AML-193 (cell line): ENCODE data around the gene SLC37A1.

Experiments used
- DNase-seq, 2 experiments: peaks; one replicate each; lab custom pipeline; 2025; lab: John Stamatoyannopoulos, UW

The SLC37A1 gene

GRCh38 chr21:42562816-42563215 is 49.2 kb downstream of the SLC37A1 start:
- no peak for DNase-seq

- DNase-seq, result no peak
Measured at GRCh38 chr21:42563261-42563660, 49.6 kb downstream of the SLC37A1 start.

DNA sequence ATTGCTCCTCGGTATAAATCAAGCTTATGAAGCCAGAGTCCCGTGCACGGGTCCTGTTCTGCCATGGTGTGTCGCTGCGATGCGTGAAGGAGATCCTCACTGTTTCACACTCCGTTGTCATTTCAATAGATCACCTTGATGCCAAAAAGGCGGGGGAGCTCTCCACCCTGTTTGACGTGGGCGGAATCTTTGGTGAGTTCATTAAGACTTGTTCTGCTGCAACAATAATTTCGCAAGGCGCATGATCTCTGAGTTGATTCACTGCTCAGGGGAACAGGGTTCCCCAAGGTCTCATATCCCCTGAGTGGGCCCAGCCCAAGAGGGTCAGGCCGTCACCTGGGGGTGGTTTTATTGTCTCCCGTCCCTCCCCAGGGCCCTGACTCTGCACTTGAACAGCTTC is 50.0 kb downstream of the SLC37A1 start:
- no peak for DNase-seq

DNA sequence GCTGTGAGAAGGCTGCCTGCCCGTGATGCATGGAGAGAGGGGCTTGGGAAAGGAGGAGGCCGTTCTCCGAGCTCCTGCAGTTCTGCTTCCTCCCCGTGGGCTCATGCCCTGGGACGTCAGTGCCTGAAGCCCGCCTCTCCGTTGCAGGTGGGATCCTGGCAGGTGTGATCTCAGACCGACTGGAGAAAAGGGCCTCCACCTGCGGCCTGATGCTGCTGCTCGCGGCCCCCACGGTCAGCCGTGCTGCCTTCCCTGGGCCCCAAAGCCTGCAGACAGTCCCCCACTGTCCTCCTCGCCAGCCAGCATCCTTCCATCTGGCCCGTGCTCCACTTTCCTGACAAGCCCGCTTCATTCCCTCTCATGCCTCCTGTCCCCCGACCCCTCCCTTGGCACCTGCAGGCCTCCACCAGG is 50.9 kb downstream of the SLC37A1 start:
- no peak for DNase-seq

DNA sequence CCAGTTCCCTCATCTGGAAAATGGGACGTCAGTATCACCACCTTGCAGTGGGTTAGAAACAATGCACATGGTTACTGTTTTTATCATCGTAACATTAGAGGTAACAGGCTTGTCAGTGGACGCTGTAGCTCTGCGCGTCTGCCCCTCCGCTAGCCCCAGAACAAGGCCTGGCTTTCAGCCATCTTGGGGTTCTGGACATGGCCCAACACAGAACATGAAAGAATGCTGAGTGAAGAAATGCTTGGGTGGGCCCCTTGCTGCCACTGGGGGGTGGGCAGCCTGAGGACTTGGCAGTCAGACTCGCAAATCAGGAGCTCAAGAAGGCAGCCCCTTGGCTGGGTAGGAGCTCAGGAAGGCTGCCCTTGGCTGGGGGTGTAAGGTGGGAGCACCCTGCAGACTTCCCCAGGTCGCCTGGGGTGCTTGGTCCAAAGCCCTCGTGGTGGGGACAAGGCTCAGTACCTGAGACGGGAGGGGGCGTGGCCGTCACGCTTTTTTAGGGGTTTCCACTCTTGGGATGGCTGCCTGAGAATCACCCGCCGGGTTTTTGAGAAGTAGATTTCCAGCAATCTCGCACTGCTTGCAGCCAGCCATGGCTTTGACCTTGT is 51.7 kb downstream of the SLC37A1 start:
- DNase-seq, result no peak

GRCh38 chr21:42565886-42566523 is 52.4 kb downstream of the SLC37A1 start:
- DNase-seq, result no peak

DNA sequence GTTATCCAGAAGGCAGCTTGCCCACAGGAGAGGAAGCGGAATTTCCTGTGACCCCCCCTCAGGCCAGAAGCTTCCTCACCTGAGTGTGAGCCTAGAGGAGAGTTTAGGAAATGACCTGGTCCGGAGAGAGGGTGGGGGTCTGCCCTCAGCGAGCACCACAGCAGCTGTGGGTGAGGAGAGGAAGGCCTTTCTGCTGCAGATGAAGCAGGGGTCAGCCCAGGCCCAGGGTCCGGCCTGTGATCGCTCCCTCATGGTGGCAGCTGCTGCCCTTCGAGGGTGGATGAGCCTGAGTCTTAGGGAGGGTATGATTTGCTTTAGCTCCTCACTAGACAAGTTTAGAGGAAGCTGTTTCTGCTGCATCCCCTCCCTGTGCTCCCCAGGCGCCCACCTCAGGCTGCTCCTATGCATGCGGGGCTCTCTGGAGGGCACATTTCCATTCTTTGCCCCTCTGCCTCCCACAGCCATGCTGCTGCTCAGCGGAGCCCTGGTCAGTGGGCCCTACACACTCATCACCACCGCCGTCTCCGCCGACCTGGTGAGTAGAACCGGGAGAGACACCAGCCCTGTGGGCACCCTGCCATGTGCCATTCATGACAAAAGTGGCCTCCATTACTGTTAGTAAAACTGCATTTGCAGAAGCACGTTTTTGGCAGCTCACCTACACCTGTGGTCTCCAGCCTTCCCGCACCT is 53.0 kb downstream of the SLC37A1 start:
- DNase-seq, result no peak

GRCh38 chr21:42567214-42567555 is 53.5 kb downstream of the SLC37A1 start:
- no peak for DNase-seq

DNA sequence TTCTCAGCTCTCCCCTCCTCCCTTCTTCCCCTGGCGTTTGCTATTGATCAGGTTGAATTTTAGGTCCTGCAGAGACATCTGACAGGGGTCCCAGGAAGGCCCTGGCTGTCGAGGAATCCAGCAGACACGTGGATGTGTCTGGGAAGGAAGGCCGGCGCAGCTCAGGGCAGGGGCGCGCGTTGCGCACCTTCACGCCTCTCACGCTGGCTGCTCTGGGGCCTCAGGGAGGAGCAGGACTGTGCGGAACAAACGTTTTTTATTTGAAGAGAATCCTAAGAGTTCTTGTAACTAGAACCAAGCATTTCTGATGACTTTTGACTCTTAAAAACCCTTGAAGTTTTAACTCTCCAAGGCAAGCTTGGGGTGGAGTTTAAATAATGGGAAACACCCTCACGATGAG is 54.2 kb downstream of the SLC37A1 start:
- no peak for DNase-seq

- no peak for DNase-seq
Measured at GRCh38 chr21:42568376-42568775, 54.7 kb downstream of the SLC37A1 start.

- no peak for DNase-seq
Measured at GRCh38 chr21:42568866-42569731, 55.4 kb downstream of the SLC37A1 start.

DNA sequence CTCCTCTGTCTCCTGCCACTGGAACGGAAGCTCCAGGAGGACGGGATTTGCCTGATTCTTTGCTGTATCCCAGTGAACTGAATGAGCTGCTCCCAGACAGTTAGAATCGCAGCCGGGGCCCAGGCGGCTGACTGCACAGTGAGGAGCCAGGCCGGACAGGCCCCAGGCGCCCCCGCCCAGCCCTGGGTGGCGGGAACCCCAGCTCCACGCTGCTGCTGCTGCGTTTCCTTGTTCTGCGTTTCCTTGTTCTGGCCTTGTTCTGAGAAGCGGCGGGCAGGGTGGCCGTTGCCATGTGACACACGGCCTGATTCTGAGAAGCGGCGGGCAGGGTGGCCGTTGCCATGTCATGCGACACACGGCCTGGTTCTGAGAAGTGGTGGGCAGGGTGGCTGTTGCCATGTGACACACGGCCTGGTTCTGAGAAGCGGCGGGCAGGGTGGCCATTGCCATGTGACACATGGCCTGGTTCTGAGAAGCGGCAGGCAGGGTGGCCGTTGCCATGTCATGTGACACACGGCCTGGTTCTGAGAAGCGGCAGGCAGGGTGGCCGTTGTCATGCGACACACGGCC is 56.2 kb downstream of the SLC37A1 start:
- no peak for DNase-seq

DNA sequence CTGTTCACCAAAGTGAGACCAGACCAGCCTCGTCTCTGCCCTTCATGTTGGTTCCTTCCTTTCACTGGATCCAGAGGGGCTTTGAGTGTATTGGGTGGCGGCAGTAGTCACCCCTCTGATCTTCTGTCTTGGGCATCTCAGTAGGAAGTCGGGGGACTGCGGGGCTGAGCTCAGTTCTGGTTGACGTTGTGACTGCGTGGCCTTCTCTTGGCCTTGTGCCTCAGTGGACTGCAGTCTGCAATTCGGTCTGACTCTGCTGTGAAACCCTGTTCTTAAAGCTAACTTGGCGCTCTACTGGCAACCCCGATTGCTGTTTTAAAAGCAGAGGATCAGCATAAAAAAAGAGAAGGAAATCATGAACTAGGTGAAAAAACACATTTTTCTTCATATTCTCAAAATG is 56.7 kb downstream of the SLC37A1 start:
- DNase-seq, result no peak

- no peak for DNase-seq
Measured at GRCh38 chr21:42570841-42571387, 57.3 kb downstream of the SLC37A1 start.

DNA sequence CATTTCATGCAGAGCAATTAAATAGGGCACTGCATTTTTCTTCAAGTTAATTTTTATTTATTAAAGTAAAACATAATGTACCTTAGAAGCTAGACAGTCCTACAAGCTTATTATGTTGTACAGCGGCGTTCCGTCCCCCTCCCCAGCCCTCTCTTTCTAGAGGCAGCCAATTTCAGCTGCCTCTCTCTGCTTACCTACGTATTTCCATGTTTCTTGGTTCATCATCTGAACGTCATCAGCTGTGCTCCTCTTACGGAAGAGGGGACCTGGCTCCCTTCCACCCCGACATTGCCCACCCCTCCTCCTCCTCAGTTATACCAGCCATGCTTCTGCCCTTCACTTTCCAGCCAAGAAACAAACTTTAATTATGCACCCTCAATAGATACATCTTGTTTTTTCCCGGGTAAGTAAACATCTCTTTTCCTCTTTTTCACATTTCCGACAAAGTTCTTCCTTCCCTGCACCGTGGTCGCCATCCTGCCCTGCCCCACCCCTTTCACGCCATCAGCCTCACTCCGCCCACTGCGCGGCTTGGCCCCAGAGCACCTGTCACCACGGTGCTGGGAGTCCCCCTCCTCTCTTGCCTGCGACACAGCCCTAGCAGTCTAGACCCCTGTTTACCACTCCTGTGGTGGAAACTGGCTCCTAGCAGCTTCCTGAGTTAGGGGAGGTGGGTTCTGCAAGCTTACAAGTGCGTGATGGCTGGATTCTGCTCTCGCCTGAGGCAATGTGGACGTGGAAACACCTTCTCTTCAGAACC is 57.9 kb downstream of the SLC37A1 start:
- no peak for DNase-seq

GRCh38 chr21:42572906-42573495 is 59.3 kb downstream of the SLC37A1 start:
- no peak for DNase-seq

DNA sequence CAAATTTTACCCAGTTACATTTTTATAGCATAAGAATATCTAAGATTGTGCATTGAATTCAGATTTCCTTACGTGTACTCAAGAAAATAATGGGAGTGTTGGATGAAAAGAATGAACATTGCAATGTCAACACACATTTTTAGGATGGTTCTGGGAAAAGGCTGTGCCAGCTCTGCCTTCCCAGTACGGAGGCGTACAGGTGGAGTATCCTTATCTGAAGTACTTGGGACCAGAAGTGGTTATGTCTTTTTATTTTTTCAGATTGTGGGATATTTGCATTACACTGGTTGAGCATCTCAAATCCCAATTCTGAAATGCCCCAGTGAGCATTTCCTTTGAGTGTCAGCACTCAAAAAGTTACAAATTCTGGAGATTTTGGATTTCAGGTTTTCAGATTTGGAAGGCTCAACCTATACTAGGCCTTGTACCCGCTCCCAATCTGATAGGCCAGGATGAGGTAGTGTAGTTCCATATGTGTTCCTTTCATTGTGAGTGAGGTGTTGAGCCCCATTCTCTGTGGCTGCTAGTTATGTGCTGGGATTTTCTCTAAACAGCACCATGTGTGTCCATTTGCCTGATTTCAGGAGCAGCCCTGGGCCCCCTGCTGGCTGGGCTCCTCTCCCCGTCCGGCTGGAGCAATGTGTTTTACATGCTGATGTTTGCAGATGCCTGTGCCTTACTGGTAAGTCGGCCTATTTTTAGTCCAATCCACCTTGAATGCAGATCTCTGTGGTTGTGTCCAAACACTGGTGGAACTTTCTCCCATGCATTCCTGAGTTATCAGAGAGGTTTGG is 60.8 kb downstream of the SLC37A1 start:
- DNase-seq, result no peak

DNA sequence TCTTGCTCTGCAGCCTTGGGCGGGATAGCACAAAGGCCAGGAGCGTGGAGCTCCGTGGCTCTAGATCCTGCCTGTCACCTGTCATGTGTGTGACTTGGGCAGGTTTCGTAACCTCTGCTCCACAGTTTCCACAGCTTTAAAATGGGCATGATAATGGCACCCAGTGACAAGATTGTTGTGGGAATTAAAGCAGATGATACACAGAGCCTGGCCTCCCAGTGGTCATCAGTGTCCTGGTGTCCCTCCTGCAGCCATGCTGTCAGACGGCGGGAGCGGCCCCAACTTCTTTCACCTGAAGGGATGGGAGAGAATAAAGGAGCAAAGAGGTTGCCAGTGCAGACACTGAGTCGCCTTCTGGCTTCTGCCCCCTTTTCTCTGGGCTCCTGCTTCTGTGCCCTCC is 61.5 kb downstream of the SLC37A1 start:
- DNase-seq, result no peak

DNA sequence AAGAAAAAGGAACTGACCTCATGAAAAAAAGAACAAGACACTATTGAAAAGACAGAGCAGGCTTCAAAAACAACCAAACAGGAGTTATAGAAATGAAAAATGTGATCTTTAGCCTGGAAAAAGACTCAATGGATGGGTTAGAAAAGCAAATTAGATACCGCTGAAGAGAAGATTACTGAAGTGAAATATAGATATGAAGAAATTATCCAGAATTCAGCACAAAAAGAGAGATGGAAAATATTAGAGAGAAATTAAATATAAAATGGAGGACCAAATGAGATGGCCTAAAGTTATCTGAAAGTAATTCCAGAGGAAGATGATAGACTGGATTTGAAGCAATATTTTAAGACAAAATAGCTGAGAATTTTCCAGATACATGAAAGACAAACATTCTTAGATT is 63.0 kb downstream of the SLC37A1 start:
- DNase-seq, result no peak

- no peak for DNase-seq
Measured at GRCh38 chr21:42578034-42578433, 64.4 kb downstream of the SLC37A1 start.
